H1 (cell line): Measurements from ENCODE around the gene TEX22. TPM values are rescaled to one million over a fixed set of nuclear protein-coding genes. Genes with fewer than 3 reads are reported as not detected.

Experiments used
- EZH2 ChIP-seq: fragments of 200-600 bp; sonication (generic); IDR thresholded peaks from 2 replicates; pipeline ENCODE4 v1.7.1; 2012; ENCODE audit warnings: low read depth, mild to moderate bottlenecking, moderate library complexity, low read length, inconsistent platforms; ENCODE audit not compliant: severe bottlenecking
- NANOG ChIP-seq: IDR thresholded peaks from 2 replicates; pipeline ENCODE4 v1.6.1; 2011; ENCODE audit warnings: low read length, low read depth, mild to moderate bottlenecking, inconsistent platforms; ENCODE audit not compliant: insufficient read depth, poor library complexity, severe bottlenecking
- SRF ChIP-seq: IDR thresholded peaks from 2 replicates; pipeline ENCODE4 v1.6.1; 2011; ENCODE audit warnings: mild to moderate bottlenecking, low read depth, low read length, moderate library complexity
- SUZ12 ChIP-seq: fragments of 200-600 bp; sonication (generic); IDR thresholded peaks from 2 replicates; pipeline ENCODE4 v1.6.1; 2012; ENCODE audit warnings: mild to moderate bottlenecking, inconsistent platforms, low read length, moderate library complexity, mixed read lengths
- TCF12 ChIP-seq: IDR thresholded peaks from 2 replicates; pipeline ENCODE4 v1.6.1; 2011; ENCODE audit warnings: low read depth, mild to moderate bottlenecking, low read length
- polyA plus RNA-seq, 7 experiments: library from polyadenylated mRNA; depleted of rRNA in 3 of 7; stranded (reverse) in 5 of 7; unstranded in 2 of 7; fragments of >200 nt in 5 of 7; fragments of 200-250 nt in 2 of 7; gene quantifications; 1 replicate in 5 of 7; 2 replicates in 1 of 7; 4 replicates in 1 of 7; pipeline versions ENCODE4 v1.2.1 to v1.2.3, GENCODE V29; 2011 to 2013; ENCODE audit warnings: missing spikeins in 2 of 7, mixed read lengths in 2 of 7
- total RNA-seq: library from RNA; stranded (reverse); fragmentation: NEBNext Ultra II Directional; extraction: Animal tissue kit (Norgen Biotek cat#: 25700); gene quantifications from 2 replicates; pipeline ENCODE4 v1.2.1, GENCODE V29; 2021
- TF ChIP-seq, protein P1 (sequence below): fragments of 300-600 bp; sonication (generic); IDR thresholded peaks from 2 replicates; pipeline ENCODE4 v1.7.1; 2012; ENCODE audit warnings: low read length, moderate library complexity, mild to moderate bottlenecking, inconsistent platforms; ENCODE audit not compliant: insufficient replicate concordance

The TEX22 gene
- total and polyA plus RNA-seq, 2 of the 8 experiments (the other 6 are each of a cell fraction or from before 2014, with no cell fraction given): 0.24 to 0.39 TPM

DNA sequence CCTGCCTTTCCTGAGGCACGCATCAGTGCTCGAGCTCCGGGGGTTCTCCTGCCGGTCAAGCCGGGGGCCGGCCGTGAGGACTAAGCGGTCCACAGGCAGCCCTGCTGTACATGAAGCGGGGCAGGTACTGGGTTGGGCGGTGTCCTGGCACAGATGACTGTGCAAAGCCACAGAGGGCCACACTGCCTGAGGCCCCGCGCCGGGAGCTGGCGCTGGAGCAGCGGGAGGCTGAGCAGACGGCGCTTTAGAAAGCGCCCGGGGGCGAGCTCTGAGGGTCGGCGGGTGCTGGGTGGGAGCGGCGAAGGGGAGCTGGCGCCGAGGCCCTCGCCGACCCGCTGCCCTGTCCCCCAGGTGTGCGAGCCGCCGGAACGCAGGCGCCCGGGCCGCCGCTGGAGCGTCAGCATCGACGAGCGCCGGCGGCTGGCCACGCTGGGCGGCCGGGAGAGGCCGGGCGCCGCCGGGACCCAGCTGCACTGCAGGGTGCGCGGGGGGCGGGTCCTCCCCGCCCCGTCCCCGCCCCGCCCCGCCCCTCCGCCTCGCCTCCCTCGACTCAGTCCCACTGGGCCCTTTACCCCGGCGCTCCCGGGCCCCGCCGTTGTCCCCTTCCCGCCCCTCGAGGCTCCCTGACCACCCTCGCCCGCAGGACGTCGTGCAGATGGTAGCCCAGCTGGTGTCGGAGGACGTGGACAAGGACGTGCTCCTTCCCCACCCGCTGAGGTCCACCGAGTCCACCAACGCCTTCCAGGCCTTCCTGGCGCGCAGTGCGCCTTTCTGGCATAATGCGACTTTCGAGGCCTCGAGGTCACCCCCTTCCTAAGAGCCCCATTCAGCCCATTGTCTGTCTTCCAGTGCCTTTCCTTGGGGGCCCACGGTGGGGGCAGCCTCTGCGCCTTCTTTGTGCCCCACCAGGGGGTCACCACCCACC lies 12.9 kb downstream of the TEX22 start (continued):
- TF ChIP-seq EZH2: peak; percentile 59
- no peak for TF ChIP-seq TCF12
- TF ChIP-seq, protein P1, sequence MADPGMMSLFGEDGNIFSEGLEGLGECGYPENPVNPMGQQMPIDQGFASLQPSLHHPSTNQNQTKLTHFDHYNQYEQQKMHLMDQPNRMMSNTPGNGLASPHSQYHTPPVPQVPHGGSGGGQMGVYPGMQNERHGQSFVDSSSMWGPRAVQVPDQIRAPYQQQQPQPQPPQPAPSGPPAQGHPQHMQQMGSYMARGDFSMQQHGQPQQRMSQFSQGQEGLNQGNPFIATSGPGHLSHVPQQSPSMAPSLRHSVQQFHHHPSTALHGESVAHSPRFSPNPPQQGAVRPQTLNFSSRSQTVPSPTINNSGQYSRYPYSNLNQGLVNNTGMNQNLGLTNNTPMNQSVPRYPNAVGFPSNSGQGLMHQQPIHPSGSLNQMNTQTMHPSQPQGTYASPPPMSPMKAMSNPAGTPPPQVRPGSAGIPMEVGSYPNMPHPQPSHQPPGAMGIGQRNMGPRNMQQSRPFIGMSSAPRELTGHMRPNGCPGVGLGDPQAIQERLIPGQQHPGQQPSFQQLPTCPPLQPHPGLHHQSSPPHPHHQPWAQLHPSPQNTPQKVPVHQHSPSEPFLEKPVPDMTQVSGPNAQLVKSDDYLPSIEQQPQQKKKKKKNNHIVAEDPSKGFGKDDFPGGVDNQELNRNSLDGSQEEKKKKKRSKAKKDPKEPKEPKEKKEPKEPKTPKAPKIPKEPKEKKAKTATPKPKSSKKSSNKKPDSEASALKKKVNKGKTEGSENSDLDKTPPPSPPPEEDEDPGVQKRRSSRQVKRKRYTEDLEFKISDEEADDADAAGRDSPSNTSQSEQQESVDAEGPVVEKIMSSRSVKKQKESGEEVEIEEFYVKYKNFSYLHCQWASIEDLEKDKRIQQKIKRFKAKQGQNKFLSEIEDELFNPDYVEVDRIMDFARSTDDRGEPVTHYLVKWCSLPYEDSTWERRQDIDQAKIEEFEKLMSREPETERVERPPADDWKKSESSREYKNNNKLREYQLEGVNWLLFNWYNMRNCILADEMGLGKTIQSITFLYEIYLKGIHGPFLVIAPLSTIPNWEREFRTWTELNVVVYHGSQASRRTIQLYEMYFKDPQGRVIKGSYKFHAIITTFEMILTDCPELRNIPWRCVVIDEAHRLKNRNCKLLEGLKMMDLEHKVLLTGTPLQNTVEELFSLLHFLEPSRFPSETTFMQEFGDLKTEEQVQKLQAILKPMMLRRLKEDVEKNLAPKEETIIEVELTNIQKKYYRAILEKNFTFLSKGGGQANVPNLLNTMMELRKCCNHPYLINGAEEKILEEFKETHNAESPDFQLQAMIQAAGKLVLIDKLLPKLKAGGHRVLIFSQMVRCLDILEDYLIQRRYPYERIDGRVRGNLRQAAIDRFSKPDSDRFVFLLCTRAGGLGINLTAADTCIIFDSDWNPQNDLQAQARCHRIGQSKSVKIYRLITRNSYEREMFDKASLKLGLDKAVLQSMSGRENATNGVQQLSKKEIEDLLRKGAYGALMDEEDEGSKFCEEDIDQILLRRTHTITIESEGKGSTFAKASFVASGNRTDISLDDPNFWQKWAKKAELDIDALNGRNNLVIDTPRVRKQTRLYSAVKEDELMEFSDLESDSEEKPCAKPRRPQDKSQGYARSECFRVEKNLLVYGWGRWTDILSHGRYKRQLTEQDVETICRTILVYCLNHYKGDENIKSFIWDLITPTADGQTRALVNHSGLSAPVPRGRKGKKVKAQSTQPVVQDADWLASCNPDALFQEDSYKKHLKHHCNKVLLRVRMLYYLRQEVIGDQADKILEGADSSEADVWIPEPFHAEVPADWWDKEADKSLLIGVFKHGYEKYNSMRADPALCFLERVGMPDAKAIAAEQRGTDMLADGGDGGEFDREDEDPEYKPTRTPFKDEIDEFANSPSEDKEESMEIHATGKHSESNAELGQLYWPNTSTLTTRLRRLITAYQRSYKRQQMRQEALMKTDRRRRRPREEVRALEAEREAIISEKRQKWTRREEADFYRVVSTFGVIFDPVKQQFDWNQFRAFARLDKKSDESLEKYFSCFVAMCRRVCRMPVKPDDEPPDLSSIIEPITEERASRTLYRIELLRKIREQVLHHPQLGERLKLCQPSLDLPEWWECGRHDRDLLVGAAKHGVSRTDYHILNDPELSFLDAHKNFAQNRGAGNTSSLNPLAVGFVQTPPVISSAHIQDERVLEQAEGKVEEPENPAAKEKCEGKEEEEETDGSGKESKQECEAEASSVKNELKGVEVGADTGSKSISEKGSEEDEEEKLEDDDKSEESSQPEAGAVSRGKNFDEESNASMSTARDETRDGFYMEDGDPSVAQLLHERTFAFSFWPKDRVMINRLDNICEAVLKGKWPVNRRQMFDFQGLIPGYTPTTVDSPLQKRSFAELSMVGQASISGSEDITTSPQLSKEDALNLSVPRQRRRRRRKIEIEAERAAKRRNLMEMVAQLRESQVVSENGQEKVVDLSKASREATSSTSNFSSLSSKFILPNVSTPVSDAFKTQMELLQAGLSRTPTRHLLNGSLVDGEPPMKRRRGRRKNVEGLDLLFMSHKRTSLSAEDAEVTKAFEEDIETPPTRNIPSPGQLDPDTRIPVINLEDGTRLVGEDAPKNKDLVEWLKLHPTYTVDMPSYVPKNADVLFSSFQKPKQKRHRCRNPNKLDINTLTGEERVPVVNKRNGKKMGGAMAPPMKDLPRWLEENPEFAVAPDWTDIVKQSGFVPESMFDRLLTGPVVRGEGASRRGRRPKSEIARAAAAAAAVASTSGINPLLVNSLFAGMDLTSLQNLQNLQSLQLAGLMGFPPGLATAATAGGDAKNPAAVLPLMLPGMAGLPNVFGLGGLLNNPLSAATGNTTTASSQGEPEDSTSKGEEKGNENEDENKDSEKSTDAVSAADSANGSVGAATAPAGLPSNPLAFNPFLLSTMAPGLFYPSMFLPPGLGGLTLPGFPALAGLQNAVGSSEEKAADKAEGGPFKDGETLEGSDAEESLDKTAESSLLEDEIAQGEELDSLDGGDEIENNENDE: no peak
- no peak for TF ChIP-seq NANOG
- no peak for TF ChIP-seq SRF
- TF ChIP-seq SUZ12: peak; percentile 42; the same call in 1 of the 2 replicates
